B cell (primary cell): ENCODE data around the gene MPIG6B.

Experiments used
- EZH2 ChIP-seq: IDR thresholded peaks from 2 replicates; pipeline ENCODE4 v1.6.1; 2012; ENCODE audit warnings: borderline replicate concordance, low read depth, mild to moderate bottlenecking, moderate library complexity, low read length; ENCODE audit not compliant: insufficient read depth, poor library complexity, severe bottlenecking
- TF ChIP-seq, protein P1 (sequence below): fragments of 200-600 bp; IDR thresholded peaks from one replicate; pipeline ENCODE4 v1.8.0; 2022; ENCODE audit warnings: antibody characterized with exemption, mild to moderate bottlenecking

DNA sequence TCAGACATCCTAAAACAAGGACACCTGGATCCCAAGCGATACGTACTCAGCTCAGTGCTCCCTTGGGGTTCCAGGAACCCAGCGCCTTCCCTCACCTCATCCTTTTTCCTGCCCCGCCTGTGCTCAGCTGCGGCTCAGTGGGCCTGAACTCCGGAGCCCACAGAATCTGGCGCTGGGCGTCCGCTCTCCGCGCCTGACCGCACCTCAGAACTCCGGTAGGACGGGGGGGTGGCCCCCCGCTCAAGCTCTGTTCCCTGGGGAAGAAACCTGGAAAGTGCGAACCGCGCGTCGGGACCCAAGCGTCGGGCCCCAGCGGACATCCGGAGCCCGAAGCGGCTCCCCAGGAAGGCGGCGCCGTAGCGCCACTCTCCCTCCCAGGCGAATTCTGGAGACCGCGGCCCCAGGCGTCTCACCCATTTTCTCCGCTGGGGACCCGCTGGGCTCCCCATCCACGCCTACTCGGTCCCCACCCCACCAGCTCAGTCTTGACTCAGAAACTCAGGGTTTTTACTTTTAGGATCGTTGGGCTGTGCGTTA lies 42.0 kb upstream of the MPIG6B start:
- TF ChIP-seq, protein P1, sequence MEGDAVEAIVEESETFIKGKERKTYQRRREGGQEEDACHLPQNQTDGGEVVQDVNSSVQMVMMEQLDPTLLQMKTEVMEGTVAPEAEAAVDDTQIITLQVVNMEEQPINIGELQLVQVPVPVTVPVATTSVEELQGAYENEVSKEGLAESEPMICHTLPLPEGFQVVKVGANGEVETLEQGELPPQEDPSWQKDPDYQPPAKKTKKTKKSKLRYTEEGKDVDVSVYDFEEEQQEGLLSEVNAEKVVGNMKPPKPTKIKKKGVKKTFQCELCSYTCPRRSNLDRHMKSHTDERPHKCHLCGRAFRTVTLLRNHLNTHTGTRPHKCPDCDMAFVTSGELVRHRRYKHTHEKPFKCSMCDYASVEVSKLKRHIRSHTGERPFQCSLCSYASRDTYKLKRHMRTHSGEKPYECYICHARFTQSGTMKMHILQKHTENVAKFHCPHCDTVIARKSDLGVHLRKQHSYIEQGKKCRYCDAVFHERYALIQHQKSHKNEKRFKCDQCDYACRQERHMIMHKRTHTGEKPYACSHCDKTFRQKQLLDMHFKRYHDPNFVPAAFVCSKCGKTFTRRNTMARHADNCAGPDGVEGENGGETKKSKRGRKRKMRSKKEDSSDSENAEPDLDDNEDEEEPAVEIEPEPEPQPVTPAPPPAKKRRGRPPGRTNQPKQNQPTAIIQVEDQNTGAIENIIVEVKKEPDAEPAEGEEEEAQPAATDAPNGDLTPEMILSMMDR = no peak
- TF ChIP-seq EZH2 = no peak
